ENCODE results near the gene TXNRD2.
"Not testable (repeated sequence)": the region's sequence is repeated elsewhere in the genome, so short reads cannot be mapped to it uniquely, and the experiment has no call there.

The TXNRD2 gene

GRCh38 chr22:19948057-19948760 lies 6.6 kb upstream of the TXNRD2 start:
- no peak for DNase-seq (ENCODE audit: low read depth in 2 of 2)

DNA sequence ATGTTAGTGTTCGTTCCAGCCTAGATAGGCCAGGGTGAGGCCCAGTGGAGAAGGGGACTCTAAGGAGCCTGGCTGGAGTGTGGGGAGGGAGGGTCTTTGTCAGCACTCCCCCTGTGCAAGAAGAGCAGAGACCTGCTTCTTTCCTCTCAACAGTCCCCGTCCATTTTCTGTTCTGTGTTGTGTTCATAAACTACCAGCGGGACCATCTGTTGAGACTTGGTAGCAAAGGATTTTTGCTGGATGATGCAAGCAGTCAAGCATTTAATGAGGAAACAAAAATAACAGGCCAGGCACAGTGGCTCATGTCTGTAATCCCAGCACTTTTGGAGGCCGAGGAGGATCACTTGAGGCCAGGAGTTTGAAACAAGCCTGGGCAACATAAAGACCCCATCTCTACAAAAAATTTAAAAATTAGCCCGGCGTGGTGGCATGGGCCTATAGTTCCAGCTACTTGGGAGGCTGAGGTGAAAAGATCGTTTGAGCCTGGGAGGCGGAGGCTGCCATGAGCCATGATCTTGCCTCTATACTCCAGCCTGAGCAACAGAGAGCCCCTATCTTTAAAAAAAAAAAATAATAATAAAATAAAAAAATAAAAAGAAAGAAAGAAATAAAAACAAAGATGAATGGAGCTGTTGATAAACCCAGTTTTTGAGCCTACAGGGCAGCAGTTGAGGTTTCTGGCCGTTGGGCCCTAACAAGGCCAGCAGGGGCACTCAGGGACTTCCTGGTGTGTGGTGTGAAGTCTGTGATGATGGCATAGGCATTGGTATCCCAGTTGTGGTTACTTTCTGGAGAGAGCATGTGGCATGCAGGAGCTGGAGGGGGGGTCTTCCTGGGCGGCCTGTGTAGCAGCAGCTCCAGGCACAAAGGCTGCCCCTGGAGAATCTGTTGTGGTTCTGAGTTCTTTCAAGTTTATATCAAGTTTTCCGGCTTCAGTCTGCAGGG lies 1.7 kb upstream of the TXNRD2 start:
- DNase-seq (ENCODE audit: low read depth in 2 of 2) = no peak

GRCh38 chr22:19942157-19943081 lies 801 bp upstream of the TXNRD2 start:
- no peak for DNase-seq (ENCODE audit: low read depth in 2 of 2)

DNA sequence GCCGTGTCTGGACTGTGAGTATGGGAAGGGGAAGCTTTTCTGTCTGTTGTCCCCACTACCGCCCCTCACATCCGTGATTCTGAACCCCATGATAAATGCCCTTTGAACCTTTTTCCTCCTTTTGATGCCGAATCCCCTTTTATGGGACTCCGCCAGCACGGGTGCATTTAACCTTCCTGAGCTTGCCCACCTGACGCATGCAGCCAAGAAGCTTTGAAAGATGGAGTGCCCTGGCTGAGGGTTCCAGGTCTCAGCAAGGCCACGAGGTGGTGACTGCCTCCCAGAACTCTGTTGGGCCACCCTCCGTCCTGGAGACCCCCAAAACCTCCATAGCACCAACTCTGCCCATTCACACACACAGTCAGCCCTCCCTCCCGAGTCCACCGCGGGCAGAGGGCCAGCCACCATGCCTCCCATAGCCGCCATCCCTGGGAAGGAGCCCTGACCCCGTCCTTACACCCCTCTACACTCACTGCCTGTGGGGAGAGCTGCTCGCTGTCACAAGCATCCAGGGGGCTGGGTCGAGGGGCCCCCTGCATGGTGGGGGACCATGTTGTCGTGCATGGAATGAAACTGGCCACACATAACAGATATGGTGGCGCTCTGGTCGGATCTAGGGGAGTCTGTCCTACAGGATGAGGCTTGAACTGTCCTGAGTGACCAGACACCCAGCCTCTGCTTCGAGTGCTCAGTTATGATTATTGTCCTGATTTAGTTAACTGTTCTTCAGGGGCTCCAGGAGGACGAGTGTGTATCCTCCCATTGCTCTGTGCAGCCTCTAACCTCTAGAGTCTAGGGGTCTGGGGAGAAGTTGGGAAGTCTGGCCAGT lies 868 bp downstream of the TXNRD2 start:
- no peak for DNase-seq (ENCODE audit: low read depth in 2 of 2)

GRCh38 chr22:19937616-19938473 lies 3.8 kb downstream of the TXNRD2 start:
- no peak for DNase-seq (ENCODE audit: low read depth in 2 of 2)

DNA sequence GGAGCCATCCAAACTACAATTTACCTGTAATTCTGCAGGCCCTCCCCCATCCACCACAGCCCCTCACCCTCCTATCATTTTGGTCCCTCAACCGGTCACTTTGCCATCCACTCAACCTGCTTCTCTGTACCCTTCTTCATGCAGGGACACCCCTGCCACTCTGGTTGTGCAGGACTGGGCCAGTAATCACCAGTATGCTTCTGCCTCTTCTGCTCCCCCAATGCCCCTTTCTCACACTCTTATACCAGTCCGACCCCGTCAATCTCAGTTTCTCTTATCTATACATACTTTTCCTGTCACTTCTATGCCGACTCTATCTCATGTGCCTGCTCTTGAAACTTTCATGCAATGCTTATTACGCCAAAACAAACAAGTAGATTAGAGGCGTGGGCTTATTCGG lies 5.1 kb downstream of the TXNRD2 start:
- DNase-seq (ENCODE audit: low read depth in 2 of 2) = no peak

- not testable (repeated sequence) for DNase-seq (ENCODE audit: low read depth in 2 of 2)
Observed at GRCh38 chr22:19935123-19935718, 6.4 kb downstream of the TXNRD2 start.

DNA sequence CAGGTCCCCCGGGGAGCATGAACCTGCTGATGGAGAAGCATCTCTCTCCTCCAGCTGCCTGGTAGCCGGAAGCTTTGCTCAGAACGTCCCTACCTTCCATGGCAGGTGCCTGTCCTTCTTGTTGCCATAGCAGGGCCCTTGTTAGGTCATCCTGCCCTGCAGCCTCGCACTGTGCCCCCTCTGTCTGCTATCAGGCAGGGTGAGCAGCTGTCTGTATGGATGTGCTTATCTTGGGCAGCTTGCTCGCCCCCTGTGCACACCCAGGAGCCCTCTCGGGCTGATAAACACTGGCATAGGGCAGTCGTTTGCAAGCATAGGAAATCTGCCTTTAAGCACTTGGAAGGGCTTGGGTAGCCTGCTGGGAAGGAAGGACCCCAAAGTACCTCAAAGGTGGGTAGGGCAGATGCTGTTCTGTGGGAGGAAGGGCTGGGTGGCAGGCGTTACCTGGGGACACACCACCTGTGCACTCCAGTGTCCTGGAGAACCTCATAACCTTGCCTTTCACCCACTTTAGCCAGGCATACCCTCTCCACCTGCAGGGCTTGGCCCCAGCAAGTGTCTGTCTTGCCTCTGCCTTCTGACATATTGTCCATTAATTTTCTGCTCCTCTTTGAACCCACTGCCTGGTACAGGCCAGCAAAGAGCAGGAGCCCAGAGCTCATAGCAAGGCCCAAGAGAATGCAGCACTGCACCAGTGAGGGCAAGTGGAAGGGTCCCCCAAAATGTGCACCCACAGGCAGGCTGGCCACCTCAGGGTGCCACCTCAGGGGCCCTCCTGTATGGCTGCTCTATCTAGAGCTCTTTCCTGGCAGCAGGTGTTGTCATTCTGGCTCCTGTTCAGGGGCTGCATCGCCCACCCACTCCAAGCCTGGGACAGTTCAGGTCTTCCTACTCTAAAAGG lies 8.0 kb downstream of the TXNRD2 start:
- DNase-seq (ENCODE audit: low read depth in 2 of 2) = no peak

DNA sequence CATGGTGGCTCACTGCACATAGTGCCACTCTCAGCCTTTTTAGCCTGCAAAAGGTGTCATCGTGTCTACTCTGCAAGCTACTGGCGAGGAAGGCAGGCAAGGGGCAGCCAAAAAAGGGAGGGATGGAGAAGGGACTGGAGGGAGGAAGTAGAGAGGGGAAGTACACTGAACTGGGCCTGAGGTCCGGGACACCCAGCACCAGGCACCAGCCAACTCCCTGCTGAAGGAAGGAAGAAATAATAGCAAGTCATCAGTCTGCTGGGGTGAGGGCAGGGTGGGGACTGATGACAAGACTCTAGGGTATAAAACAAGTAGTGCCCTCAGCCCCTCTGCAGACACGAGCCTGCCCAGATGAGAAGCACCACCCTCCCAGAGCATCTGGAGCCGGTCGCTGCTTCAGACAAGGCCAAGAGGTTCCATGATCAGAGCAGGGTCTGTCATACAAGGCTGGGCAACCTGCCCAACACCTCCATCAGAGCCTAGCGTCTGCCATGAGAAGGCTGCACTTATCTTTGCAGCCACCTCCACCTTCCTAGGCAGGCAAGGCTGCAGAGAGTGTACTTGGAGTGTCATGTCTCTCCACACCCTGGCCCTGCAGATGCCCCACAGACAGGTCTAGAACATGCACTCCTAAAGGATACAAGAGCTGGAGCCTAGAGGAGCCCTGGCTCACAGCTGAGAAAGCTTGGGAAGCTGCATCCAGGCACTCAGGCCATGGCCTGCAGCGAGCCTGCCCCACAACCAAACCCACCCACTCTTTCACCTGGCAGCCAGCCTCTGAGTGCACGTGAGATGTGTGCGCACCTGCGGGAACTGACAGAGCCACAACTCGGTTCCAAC lies 9.0 kb downstream of the TXNRD2 start:
- no peak for DNase-seq (ENCODE audit: low read depth in 2 of 2)

DNA sequence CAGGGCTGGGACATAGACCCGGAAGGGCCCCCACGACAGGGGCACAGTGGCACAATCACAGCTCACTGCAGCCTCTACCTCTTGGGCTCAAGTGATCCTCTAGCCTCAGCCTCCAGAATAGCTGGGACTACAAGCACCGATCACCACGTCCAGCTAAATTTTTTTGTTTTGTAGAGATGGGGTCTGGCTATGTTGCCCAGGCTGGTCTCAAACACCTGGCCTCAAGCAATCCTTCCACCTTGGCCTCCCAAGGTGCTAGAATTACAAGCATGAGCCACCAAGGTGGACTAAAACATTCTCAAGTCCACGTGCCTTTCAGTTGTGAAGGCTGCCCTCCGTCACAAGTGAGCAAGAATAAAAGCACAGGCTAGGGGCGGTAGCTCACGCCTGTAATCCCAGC lies 10.1 kb downstream of the TXNRD2 start:
- no peak for DNase-seq (ENCODE audit: low read depth in 2 of 2)

DNA sequence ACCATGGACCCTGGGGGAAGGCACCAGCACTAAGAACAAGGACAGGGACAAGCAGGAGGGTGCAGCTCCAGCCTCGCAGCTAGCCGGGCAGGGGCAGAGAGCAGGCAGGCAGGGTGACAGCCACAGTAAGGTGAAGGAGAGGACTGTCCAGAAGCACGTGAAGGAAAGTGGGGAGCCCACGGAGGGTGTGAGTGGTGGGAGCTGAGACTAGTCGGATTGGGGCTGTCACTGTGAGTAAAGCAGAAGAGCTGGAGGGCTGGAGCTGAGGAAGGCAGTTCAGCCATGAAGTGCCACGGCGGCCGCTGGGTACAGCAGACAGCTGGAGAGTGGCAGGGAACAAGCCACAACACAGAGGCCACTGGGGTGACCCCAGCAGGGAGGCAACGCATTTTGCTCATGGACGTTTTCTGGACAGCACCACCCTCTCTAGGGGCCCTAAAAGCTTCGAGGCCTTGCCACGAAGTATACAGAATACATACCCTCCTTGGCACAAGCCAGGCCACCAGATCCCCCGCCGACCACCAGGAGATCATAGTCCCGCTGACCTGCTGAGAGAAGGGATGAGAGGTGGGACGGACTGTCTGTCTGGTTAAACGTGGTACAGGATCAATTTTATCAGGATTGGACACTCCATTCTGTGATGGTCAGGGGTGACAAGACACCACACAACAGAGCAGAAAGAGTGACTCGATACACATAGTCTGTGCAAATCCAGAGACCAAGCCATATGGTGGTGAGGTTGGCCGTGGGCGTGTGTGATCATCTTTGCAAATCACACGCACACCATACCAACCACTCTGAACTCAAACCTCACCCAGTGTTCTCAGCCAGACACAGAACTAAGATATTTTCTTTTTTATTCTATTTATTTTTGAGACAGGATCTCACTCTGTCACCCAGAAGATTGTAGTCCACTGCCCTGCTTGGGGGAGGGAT lies 10.8 kb downstream of the TXNRD2 start:
- no peak for DNase-seq (ENCODE audit: low read depth in 2 of 2)

DNA sequence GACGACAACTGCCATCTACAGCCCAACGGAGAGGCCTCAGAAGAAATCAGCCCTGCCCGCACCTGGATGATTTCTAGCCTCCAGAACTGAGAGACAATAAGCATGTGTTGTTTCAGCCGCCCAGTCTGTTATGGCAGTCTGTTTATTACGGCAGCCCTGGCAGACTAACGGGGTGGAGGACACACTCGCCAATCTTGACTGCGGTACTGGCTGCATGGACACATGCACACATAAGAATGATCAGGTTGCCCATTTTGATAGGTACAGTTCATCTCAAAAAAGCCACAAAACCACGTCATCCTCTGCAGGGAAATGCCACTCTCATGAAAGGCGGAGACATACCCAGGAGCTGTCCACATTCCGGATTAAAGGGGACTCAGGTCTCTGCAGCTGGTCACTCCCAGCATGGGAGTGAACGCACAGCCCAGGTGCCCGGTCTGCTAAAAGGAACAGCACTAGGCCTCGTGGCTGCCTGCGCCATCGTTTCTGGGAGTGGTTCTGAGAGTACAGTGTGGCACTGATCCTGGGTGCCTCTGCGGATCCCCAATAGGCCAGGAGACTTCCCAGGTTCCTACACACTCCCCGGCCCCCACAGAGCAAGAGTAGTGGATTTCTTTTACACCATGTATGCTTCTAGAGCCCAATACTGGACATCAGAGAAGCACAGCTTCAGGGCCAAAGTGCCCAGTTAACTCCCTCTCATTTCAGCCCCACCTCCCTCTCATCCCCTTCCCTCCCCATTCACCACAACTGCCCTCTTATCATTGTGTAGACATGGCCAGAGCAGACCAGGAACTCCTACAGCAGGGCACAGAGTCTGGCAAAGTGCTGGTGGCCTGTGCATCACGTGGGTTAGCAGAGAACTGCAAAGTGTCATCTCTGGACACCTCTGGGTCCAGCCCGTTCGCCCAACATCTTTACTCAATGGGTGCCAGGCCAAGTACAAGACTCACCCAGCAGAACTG lies 11.8 kb downstream of the TXNRD2 start:
- DNase-seq (ENCODE audit: low read depth in 2 of 2) = no peak

- no peak for DNase-seq (ENCODE audit: low read depth in 2 of 2)
Observed at GRCh38 chr22:19928207-19928606, 13.4 kb downstream of the TXNRD2 start.

DNA sequence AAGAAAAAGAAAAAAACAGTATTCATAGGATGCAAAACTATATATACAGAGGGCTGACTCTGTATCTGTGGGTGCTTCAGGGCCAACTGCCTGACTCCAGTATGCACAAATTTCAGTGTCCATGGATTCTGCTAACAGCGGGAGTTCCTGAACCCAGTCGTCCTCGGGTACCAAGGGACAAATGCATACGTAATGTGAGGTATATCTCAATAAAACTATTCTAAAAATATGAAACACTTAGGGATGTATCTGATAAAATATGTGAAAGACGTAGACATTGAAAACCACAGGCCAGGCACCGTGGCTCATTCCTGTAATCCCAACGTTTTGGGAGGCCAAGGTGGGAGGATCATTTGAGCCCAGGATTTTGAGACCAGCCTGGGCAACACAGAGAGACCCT lies 13.9 kb downstream of the TXNRD2 start:
- no peak for DNase-seq (ENCODE audit: low read depth in 2 of 2)

DNA sequence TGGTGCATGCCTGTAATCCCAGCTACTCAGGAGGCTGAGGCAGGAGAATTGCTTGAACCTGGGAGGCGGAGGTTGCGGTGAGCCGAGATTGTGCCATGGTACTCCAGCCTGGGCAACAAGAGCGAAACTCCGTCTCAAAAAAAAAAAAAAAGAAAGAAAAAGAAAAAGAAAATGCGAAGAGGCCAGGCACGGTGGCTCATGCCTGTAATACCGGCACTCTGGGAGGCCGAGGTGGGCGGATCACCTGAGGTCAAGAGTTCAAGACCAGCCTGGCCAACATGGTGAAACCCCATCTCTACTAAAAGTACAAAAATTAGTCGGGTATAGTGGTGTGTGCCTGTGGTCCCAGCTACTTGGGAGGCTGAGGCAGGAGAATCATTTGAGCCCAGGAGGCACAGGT lies 15.6 kb downstream of the TXNRD2 start:
- not testable (repeated sequence) for DNase-seq (ENCODE audit: low read depth in 2 of 2)
